ENCODE data around the gene ANKRD40.

The ANKRD40 gene

DNA sequence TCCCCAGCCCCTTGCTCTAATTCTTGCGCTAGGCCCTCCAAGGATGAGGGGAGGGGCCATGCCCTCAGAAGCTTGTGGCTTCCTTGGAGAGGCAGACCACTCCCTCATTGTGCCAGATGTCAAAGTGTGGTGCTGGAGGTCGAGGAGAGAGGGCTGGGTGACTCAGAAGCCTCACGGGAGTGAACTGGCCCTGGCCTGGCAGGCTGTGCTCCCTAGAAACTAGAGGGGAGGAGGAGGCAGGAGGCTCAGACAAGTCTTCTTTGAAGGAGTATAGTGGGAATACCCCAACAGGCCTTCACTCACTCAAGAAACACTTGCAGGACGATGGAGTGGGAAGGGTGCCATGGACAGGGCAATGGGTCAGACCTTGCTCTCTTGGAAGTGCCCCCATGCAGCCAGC is 18.5 kb downstream of the ANKRD40 start:
- Histone ChIP-seq H3K4me2 (ENCODE audit: low read depth, low read length, poor library complexity, severe bottlenecking) (no peak overlapping the region), H3K27me3 (ENCODE audit: low read length) (no peaks in the 10 kb centered on the region), H3K36me3 (ENCODE audit: low read length) (peaks cover 2% of the 10 kb centered on the region; the same call in 1 of the 2 replicates), H4K20me1 (ENCODE audit: low read depth, low read length) (no peaks in the 10 kb centered on the region), H2AFZ (ENCODE audit: low read depth, low read length, severe bottlenecking) (no peak overlapping the region), H3F3A (ENCODE audit: insufficient read depth) (no peaks in the 10 kb centered on the region), H3K4me3 (ENCODE audit: insufficient read depth, low read length, poor library complexity, severe bottlenecking) (no peak overlapping the region), H3K79me2 (ENCODE audit: insufficient read depth, low read length) (no peaks in the 10 kb centered on the region), H3K9me3 (ENCODE audit: insufficient read depth, low read length) (no peaks in the 10 kb centered on the region), H3K9me2 (replicated peaks; ENCODE audit: insufficient read depth, low read length) (no peaks in the 10 kb centered on the region), H3K27ac (ENCODE audit: low read depth, low read length) (no peak overlapping the region), H3K9ac (ENCODE audit: low read length) (no peak overlapping the region)
- TF ChIP-seq EZH2phosphoT487 (conservative IDR thresholded peaks at IDR 0.05; ENCODE audit: low read length) = no peak
- TF ChIP-seq, protein P1, sequence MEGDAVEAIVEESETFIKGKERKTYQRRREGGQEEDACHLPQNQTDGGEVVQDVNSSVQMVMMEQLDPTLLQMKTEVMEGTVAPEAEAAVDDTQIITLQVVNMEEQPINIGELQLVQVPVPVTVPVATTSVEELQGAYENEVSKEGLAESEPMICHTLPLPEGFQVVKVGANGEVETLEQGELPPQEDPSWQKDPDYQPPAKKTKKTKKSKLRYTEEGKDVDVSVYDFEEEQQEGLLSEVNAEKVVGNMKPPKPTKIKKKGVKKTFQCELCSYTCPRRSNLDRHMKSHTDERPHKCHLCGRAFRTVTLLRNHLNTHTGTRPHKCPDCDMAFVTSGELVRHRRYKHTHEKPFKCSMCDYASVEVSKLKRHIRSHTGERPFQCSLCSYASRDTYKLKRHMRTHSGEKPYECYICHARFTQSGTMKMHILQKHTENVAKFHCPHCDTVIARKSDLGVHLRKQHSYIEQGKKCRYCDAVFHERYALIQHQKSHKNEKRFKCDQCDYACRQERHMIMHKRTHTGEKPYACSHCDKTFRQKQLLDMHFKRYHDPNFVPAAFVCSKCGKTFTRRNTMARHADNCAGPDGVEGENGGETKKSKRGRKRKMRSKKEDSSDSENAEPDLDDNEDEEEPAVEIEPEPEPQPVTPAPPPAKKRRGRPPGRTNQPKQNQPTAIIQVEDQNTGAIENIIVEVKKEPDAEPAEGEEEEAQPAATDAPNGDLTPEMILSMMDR (IDR thresholded peaks at IDR 0.05; ENCODE audit: insufficient read depth, low read length, poor library complexity, severe bottlenecking) = no peak

DNA sequence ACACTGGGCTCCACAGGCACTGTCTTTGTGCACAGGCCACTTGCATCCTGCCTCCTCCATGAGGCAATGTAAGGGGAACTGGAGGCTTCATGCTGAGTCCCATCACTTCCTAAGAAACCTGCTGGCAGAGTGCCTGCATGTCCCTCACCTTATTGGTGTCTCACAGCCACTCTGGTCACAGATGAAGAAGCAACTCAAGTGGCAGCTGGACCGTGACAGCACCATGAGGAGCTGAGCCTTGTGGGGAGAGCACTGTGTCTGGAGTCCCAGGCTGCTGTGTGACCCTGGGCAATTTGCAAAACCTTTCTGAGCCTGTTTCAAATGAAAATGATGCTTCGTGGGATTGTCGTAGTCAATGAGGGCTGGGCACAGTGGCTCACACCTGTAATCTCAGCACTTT is 19.5 kb downstream of the ANKRD40 start:
- H3K79me2 ChIP-seq (ENCODE audit: insufficient read depth, low read length) = no peaks in the 10 kb centered on the region
- no peak for TF ChIP-seq EZH2phosphoT487 (conservative IDR thresholded peaks at IDR 0.05; ENCODE audit: low read length)
- TF ChIP-seq, protein P1 (IDR thresholded peaks at IDR 0.05; ENCODE audit: insufficient read depth, low read length, poor library complexity, severe bottlenecking) = no peak
- H3F3A ChIP-seq (ENCODE audit: insufficient read depth) = no peaks in the 10 kb centered on the region
- H3K27me3 ChIP-seq (ENCODE audit: low read length) = no peaks in the 10 kb centered on the region
- H3K4me3 ChIP-seq (ENCODE audit: insufficient read depth, low read length, poor library complexity, severe bottlenecking) = no peak overlapping the region
- H3K9me3 ChIP-seq (ENCODE audit: insufficient read depth, low read length) = no peaks in the 10 kb centered on the region
- no peak overlapping the region for H3K27ac ChIP-seq (ENCODE audit: low read depth, low read length)
- H2AFZ ChIP-seq (ENCODE audit: low read depth, low read length, severe bottlenecking) = no peak overlapping the region
- no peaks in the 10 kb centered on the region for H3K36me3 ChIP-seq (ENCODE audit: low read length)
- H4K20me1 ChIP-seq (ENCODE audit: low read depth, low read length) = no peaks in the 10 kb centered on the region
- H3K4me2 ChIP-seq (ENCODE audit: low read depth, low read length, poor library complexity, severe bottlenecking) = no peak overlapping the region
- no peaks in the 10 kb centered on the region for H3K9me2 ChIP-seq (replicated peaks; ENCODE audit: insufficient read depth, low read length)
- no peak overlapping the region for H3K9ac ChIP-seq (ENCODE audit: low read length)

DNA sequence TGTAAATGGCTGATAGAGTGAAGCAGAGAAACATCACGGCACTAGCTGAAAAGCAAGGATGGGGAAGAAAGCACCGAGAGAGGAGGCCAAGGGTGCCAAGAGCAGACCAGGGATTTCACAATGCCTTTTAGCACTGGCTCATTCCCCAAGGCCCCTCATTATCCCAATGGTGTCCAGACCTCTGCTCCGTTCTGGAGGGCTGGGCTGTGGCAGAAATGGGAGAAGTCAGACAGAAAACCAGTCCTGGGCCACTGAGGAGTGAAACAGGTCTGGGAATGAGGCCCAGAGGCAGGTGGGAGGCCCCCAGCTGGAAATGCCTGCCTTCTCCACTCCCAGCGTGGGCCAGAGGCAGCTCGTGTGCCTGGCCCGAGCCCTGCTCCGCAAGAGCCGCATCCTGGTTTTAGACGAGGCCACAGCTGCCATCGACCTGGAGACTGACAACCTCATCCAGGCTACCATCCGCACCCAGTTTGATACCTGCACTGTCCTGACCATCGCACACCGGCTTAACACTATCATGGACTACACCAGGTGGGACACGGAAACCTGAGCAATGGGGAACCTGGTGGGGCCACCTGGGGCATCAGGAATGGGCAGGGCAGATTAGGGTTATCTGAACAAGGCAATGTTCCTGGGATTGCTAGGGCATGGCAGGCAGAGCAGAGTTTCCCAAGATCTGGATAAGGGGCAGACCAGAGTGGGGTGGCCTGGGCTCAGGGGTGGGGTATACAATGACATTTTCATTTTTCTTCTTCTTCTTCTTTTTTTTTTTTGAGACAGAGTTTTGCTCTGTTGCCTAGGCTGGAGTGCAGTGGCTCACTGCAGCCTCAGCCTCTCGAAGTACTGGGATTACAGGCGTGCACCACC is 20.3 kb downstream of the ANKRD40 start:
- H3K27me3 ChIP-seq (ENCODE audit: low read length) = no peaks in the 10 kb centered on the region
- no peaks in the 10 kb centered on the region for H3K79me2 ChIP-seq (ENCODE audit: insufficient read depth, low read length)
- no peak overlapping the region for H3K9ac ChIP-seq (ENCODE audit: low read length)
- no peaks in the 10 kb centered on the region for H3F3A ChIP-seq (ENCODE audit: insufficient read depth)
- no peaks in the 10 kb centered on the region for H4K20me1 ChIP-seq (ENCODE audit: low read depth, low read length)
- no peaks in the 10 kb centered on the region for H3K9me2 ChIP-seq (replicated peaks; ENCODE audit: insufficient read depth, low read length)
- no peak overlapping the region for H3K4me2 ChIP-seq (ENCODE audit: low read depth, low read length, poor library complexity, severe bottlenecking)
- no peak overlapping the region for H3K4me3 ChIP-seq (ENCODE audit: insufficient read depth, low read length, poor library complexity, severe bottlenecking)
- no peak overlapping the region for H2AFZ ChIP-seq (ENCODE audit: low read depth, low read length, severe bottlenecking)
- no peak for TF ChIP-seq EZH2phosphoT487 (conservative IDR thresholded peaks at IDR 0.05; ENCODE audit: low read length)
- TF ChIP-seq, protein P1 (IDR thresholded peaks at IDR 0.05; ENCODE audit: insufficient read depth, low read length, poor library complexity, severe bottlenecking) = no peak
- H3K9me3 ChIP-seq (ENCODE audit: insufficient read depth, low read length) = no peaks in the 10 kb centered on the region
- no peak overlapping the region for H3K27ac ChIP-seq (ENCODE audit: low read depth, low read length)
- no peaks in the 10 kb centered on the region for H3K36me3 ChIP-seq (ENCODE audit: low read length)

Data from SU-DHL-6 (cell line).